GM11168 (cell line): ENCODE results near the gene ICOSLG.
"Not testable (repeated sequence)": the region's sequence is repeated elsewhere in the genome, so short reads cannot be mapped to it uniquely, and the experiment has no call there.

Experiments used
- in situ Hi-C: fragments of 300-500 bp; cut with MboI; formaldehyde crosslinking; loops from one replicate; pipeline ENCODE4 v1.12.0; 2022; ENCODE audit warnings: low sequenced_read_pairs; ENCODE audit not compliant: unreplicated experiment

ICOSLG gene, protein sequence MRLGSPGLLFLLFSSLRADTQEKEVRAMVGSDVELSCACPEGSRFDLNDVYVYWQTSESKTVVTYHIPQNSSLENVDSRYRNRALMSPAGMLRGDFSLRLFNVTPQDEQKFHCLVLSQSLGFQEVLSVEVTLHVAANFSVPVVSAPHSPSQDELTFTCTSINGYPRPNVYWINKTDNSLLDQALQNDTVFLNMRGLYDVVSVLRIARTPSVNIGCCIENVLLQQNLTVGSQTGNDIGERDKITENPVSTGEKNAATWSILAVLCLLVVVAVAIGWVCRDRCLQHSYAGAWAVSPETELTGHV

DNA sequence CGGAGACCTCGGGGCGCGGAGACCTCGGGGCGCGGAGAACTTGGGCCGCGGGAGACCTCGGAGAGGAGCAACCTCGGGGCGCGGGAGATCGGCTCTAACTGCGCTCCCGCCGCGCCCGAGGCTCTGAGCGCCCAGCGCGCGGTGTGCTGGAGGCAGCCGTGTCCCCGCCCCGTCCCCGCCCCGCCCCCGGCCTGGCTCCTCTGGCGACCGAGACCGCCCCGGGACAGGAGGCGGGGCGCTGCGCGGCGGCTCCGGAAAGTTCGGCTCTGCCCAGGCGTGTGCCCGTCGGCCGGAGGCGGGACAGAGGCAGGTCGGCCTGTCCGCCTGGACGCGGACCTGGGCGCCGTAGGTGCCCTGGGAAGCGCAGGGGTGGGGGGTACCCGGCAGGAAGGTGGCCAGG lies at the start of gene ICOSLG:
Gene ICOSLG, minus strand, starts transcription at position 102 of the 400 bp plus-strand sequence. CDS start 126 bp downstream, outside the sequence.
- in situ Hi-C loops = not testable (repeated sequence)

GRCh38 chr21:44289381-44290010 lies 48.8 kb upstream of the ICOSLG start:
- in situ Hi-C loops = loop anchor here (25.0 kb wide), 1 partner anchor 152 kb away; the partner anchor contains the start of gene GATD3

DNA sequence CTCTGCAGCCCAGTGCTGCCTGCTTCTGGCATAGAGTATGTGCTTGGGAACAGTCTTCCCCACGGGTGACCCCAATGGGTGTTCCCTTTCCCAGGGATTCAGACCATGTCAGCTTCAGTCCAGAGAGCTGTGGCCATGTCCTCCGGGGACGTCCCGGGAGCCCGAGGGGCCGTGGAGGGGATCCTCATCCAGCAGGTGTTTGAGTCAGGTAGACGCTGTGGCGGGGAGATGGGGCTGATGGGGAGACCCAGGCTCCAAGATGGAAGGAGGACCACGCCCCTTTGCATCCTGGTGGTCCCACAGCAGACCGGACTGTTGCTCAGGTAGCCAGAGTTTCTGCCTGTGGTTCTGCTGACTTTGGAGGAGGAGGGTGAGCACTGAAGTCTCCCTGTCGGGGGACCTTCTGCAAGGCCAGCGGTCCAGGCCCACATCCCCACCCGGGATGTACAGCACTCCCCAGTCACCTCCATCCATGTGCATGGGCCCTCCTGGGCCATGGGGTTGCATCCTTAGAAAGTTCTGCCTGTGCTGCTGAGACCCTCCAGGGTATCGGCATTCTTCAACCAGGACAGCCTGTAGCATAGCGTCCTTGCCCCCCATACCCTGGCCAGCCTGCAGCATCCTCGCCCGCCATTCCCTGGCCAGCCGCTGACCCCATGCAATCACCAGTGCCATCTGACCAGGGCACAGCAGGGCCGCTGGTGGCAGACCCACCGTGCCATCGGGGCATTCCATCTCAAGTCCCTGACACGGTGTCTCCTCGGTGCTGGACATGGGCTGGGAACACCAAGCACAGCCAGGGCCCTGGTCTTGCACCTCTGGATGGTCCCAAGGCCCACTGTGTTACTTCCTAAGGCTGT lies 47.7 kb upstream of the ICOSLG start:
- in situ Hi-C loops = loop anchor here (25.0 kb wide), 1 partner anchor 151 kb away; the partner anchor contains the start of gene GATD3

DNA sequence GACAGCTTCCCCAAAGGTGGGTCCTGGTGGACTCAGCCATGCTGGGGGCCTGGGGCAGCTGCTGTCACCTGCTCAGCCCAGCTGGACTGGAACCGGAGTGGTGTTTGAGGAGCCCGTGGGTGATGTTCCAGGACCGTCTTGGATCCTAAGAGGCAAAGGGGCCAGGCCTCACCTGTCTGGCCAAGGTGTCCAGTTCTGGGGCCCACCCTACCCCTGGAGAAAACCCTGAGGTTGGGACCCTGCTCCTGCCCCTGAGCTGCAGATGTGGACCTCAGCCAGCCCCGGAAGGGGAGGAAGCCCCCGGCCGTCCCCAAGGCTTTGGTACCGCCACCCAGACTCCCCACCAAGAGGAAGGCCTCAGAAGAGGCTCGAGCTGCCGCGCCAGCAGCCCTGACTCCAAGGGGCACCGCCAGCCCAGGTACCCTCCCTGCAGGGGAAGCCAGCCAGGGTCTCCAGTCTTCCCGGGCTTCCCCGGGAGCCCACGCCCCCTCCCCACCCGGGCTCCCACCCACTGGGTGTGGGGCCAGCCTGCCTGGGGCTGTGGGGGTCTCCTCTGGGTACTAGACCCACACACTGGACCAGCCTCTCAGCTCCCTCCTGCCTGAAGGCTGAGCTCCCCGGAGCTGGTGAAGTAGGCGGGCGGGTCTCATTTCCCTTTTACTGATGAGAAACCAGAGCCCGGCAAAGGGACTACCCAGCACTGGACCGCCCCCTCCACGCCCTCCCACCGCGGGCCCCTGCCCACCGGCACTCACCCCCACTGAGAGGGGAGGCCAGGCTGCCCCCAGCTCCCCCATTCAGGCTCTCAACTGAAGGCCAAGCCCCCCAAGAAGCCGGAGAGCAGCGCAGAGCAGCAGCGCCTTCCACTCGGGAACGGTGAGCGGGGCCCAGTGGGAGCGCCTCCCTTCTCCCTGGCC lies 46.2 kb upstream of the ICOSLG start:
- in situ Hi-C loops = loop anchor here (25.0 kb wide), 1 partner anchor 150 kb away; the partner anchor contains the start of gene GATD3

GRCh38 chr21:44286086-44286715 lies 45.5 kb upstream of the ICOSLG start:
- in situ Hi-C loops = loop anchor here (25.0 kb wide), 1 partner anchor 149 kb away; the partner anchor contains the start of gene GATD3

- in situ Hi-C loops = loop anchor here (25.0 kb wide), 1 partner anchor 148 kb away; the partner anchor contains the start of gene GATD3
Observed at GRCh38 chr21:44285138-44285992, 44.6 kb upstream of the ICOSLG start, which contains the start of gene AIRE. AIRE (plus strand) TSS chr21:44285876; CDS start chr21:44286007, 131 bp downstream.

- in situ Hi-C loops = loop anchor here (25.0 kb wide), 1 partner anchor 147 kb away; the partner anchor contains the start of gene GATD3
Observed at GRCh38 chr21:44283948-44284347, 43.2 kb upstream of the ICOSLG start.

- in situ Hi-C loops = loop anchor here (25.0 kb wide), 1 partner anchor 146 kb away; the partner anchor contains the start of gene GATD3
Observed at GRCh38 chr21:44283211-44283785, 42.6 kb upstream of the ICOSLG start.

DNA sequence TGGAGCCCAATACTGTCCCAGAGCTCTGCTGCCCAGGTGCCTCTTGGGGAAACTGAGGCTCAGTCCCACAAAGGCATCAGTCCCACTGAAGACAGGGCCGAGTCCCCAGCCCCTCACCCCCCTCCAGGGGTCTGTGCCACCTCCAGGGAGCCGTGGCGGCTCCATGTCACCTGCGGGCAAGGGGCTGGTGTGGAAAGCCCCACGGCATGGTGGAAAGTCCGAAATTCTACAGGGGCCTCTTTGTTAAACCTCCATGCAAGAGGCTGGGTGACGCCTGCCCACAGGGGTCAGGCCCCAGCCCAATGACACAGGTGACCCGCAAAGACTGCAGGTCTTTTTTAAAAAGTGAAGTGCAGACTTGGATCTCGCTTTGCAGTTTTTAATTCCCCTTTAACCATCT lies 41.6 kb upstream of the ICOSLG start:
- in situ Hi-C loops = loop anchor here (25.0 kb wide), 1 partner anchor 145 kb away; the partner anchor contains the start of gene GATD3

DNA sequence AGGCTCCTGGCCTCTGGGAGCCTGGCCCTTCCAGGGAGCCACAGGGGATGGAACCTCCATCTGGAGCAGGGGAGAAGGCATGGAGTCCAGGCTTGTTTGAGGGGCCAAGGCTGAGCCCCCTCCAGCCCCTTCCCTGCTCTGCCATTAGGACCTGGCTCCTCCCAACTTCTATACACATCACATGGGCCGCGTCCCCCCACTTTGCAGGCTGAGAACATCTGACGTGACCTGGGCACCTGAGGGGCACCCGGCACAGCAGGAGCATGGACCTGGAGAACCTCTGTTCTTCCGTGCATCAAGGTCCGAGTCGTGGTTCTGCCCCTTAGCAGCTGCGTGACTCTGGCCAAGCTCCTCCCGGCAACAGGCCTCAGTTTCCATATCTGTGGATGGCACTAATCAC lies 41.1 kb upstream of the ICOSLG start:
- in situ Hi-C loops = loop anchor here (25.0 kb wide), 1 partner anchor 144 kb away; the partner anchor contains the start of gene GATD3

GRCh38 chr21:44279354-44280260 lies 38.9 kb upstream of the ICOSLG start:
- in situ Hi-C loops = loop anchor here (25.0 kb wide), 1 partner anchor 142 kb away; the partner anchor contains the start of gene GATD3

GRCh38 chr21:44275041-44275440 lies 34.3 kb upstream of the ICOSLG start:
- in situ Hi-C loops = loop anchor here (25.0 kb wide), 1 partner anchor 138 kb away; the partner anchor contains the start of gene GATD3

- in situ Hi-C loops = no loop called here
Observed at GRCh38 chr21:44273046-44273445, 32.3 kb upstream of the ICOSLG start.

- in situ Hi-C loops = no loop called here
Observed at GRCh38 chr21:44272284-44272858, 31.6 kb upstream of the ICOSLG start.

DNA sequence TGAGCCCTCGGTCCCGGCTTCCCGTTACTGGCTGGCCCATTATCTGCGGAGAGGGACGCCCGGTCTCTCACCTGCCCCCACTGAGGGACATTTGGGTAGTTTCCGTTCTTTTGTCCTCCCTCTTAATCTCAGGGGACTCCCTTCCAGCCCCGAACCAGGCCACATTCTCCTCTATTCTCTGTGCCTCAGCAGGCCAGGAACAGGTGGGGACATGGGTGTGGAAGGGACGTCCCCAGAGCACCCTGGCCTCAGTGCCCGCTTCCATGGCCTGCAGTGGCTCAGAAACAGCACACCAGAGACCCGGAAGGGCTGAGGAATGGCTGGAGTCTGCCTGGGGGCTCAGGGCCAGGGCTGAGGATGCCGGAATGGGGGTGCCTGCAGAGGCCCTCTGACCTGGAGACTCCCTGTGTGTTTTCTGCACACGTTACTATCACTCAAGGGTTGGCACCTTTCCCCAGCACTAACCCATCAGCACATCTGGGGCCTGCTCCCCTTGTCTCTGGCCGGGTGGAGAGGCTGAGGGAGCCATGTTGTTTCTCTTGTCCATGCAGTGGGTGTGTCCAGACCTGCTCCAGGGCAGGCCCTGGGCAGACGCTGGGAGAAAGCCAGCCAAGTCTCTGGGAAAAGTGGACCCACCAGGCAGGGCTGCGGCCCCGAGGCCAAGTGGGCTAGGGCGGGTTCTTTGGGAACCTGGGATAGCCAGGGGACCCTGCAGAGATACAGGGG lies 31.0 kb upstream of the ICOSLG start:
- in situ Hi-C loops = no loop called here
